ENCODE data around the gene DPP6. TPM values are rescaled to one million over a fixed set of nuclear protein-coding genes. Genes with fewer than 3 reads are reported as not detected.
"Not testable (repeated sequence)": the region's sequence is repeated elsewhere in the genome, so short reads cannot be mapped to it uniquely, and the experiment has no call there.

Gene DPP6
- polyA plus RNA-seq, 1 of the 3 experiments (the other 2 are of a cell fraction), result not detected

DNA sequence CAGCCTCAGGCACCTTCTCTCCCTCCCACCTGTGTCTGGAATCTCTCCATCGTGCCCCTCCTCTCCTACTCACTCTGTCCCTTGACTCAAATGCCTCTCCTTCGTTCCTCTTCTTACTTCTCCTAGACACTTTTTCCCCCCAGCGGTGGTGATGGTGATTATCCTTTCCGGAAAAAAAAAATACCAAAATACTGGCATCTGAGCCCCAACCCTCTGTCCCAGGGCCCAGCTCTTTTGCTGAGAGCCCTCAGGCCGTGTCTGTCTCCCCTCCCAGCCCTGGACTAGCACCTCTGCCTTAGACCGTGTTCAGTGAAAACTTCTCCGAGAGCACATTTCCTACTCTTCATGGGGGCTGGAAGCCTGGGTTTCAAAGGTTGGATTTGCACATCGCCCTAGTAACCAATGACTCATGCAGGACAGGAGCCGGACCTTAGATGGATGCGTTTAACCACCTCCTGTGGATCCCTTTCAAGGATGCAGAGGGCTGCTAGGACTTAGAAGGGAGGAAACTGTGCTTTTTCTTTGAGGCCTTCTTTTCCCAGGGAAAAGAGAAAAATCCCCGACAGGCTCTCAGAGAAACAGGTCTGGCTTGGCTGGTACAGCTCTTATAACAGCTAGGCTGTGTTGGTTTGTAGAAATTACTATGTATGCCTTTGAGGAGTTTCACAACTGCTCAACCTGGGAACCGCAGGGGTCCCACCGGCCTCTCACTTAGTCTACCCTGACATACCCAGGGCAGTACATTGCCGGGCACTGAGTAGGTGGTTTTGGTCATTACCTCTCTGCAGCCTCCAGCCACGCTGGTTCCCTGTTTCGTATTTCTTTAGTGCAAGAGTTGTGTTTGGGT, 1.5 kb downstream of the DPP6 start:
- H3K4me3 ChIP-seq (ENCODE audit: low read depth in 2 of 2, low read length in 1 of 2); H3K4me1 ChIP-seq (ENCODE audit: control insufficient read depth in 1 of 2, insufficient read depth in 2 of 2, low read depth in 1 of 2, low read length in 1 of 2); H3K9ac ChIP-seq; H2AFZ ChIP-seq (ENCODE audit: low read depth); H3F3A ChIP-seq (replicated peaks; ENCODE audit: insufficient read depth); POLR2A ChIA-PET; H3K36me3 ChIP-seq (replicated peaks in 1 of 2; ENCODE audit: control insufficient read depth in 1 of 2, insufficient read depth in 2 of 2, low read length in 1 of 2); H3K27me3 ChIP-seq (ENCODE audit: insufficient read depth); H4K20me1 ChIP-seq (ENCODE audit: insufficient read depth); H3K9me2 ChIP-seq; H3K79me2 ChIP-seq (ENCODE audit: insufficient read depth); H3K27ac ChIP-seq (ENCODE audit: low read depth in 2 of 2, low read length in 1 of 2); H3K4me2 ChIP-seq; CTCF ChIA-PET; H3K9me3 ChIP-seq: not testable (repeated sequence)
- WGBS (ENCODE audit: low lambda C conversion rate), result 24% methylated on average over 11 of the region's 16 CpGs
- peak; percentile 37 for DNase-seq

DNA sequence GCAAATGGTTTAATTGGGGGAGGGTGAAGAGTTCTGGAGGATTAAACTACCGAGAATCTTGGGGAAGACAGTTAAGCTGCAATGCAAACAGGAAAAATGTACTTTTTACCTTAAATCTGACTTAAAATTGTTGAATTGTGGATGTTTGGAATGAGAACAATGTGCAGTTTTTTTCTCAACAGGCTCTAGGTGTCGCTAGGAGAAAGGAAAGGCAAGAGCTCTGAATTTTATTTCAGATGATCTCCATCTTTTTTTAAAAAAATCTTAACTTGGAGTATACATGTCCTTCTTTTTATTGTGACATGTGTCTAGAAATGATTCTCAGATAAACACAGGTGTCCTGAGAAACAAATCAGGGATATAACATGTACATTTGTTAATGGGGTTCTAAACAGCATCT, 2.5 kb downstream of the DPP6 start:
- H3K36me3 ChIP-seq (replicated peaks in 1 of 2; ENCODE audit: control insufficient read depth in 1 of 2, insufficient read depth in 2 of 2, low read length in 1 of 2); H3K4me1 ChIP-seq (ENCODE audit: control insufficient read depth in 1 of 2, insufficient read depth in 2 of 2, low read depth in 1 of 2, low read length in 1 of 2); POLR2A ChIA-PET; H4K20me1 ChIP-seq (ENCODE audit: insufficient read depth); H3K4me3 ChIP-seq (ENCODE audit: low read depth in 2 of 2, low read length in 1 of 2); H3K27me3 ChIP-seq (ENCODE audit: insufficient read depth); H3K4me2 ChIP-seq; H3K9me3 ChIP-seq; H3K9ac ChIP-seq; DNase-seq; H3F3A ChIP-seq (replicated peaks; ENCODE audit: insufficient read depth); H2AFZ ChIP-seq (ENCODE audit: low read depth); CTCF ChIA-PET; H3K27ac ChIP-seq (ENCODE audit: low read depth in 2 of 2, low read length in 1 of 2); H3K79me2 ChIP-seq (ENCODE audit: insufficient read depth); H3K9me2 ChIP-seq: not testable (repeated sequence)
- WGBS (ENCODE audit: low lambda C conversion rate), result 0% methylated on average over 1 of the region's 2 CpGs

DNA sequence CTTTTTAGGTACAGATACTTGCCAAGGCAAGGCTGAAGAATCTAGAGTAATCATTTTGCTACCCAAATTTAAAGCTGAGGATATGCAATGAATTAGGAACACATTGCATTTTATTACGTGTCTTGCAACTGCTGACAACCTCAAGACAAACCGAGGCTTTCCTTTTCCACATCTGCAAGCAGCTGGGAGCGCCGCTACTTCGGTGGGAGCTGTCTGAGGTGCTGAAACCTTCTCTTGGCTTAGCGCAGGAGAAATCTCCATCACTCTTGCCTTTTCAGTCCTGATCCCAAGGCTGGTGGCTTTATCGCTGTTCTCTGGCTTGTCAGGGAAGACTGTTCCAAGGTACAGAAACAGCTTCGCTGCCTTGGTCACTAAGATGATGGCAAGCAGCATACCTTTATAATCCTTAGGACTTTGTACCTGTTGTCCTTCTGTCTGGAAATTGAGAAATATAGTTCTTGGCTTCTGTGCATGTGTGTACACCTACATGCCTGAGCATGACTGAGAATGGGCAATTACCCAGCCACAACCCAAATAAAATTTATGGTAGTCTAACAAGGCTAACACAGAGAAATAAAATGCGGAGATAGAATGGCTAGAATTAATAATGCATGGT, 3.4 kb downstream of the DPP6 start:
- H3K9me2 ChIP-seq; H3K9ac ChIP-seq; H3F3A ChIP-seq (replicated peaks; ENCODE audit: insufficient read depth); H3K27me3 ChIP-seq (ENCODE audit: insufficient read depth); H3K27ac ChIP-seq (ENCODE audit: low read depth in 2 of 2, low read length in 1 of 2); H3K36me3 ChIP-seq (replicated peaks in 1 of 2; ENCODE audit: control insufficient read depth in 1 of 2, insufficient read depth in 2 of 2, low read length in 1 of 2); CTCF ChIA-PET; H3K4me1 ChIP-seq (ENCODE audit: control insufficient read depth in 1 of 2, insufficient read depth in 2 of 2, low read depth in 1 of 2, low read length in 1 of 2); DNase-seq; H3K79me2 ChIP-seq (ENCODE audit: insufficient read depth); H2AFZ ChIP-seq (ENCODE audit: low read depth); H4K20me1 ChIP-seq (ENCODE audit: insufficient read depth); H3K4me3 ChIP-seq (ENCODE audit: low read depth in 2 of 2, low read length in 1 of 2); H3K4me2 ChIP-seq; POLR2A ChIA-PET; H3K9me3 ChIP-seq: not testable (repeated sequence)
- WGBS (ENCODE audit: low lambda C conversion rate), result 46% methylated on average over 8 of the region's 9 CpGs
- TF ChIP-seq, protein P1, sequence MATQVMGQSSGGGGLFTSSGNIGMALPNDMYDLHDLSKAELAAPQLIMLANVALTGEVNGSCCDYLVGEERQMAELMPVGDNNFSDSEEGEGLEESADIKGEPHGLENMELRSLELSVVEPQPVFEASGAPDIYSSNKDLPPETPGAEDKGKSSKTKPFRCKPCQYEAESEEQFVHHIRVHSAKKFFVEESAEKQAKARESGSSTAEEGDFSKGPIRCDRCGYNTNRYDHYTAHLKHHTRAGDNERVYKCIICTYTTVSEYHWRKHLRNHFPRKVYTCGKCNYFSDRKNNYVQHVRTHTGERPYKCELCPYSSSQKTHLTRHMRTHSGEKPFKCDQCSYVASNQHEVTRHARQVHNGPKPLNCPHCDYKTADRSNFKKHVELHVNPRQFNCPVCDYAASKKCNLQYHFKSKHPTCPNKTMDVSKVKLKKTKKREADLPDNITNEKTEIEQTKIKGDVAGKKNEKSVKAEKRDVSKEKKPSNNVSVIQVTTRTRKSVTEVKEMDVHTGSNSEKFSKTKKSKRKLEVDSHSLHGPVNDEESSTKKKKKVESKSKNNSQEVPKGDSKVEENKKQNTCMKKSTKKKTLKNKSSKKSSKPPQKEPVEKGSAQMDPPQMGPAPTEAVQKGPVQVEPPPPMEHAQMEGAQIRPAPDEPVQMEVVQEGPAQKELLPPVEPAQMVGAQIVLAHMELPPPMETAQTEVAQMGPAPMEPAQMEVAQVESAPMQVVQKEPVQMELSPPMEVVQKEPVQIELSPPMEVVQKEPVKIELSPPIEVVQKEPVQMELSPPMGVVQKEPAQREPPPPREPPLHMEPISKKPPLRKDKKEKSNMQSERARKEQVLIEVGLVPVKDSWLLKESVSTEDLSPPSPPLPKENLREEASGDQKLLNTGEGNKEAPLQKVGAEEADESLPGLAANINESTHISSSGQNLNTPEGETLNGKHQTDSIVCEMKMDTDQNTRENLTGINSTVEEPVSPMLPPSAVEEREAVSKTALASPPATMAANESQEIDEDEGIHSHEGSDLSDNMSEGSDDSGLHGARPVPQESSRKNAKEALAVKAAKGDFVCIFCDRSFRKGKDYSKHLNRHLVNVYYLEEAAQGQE (IDR thresholded peaks at IDR 0.05; ENCODE audit: low read depth, low read length), result peak; percentile 74; the same call in 1 of the 2 replicates

- CTCF ChIA-PET, result interaction anchor here (1.4 kb wide), 1 partner anchor 445 kb away, joined by 4 read pairs; no protein-coding TSS in a partner anchor
- H3K27me3 ChIP-seq (ENCODE audit: insufficient read depth); H3K4me1 ChIP-seq (ENCODE audit: control insufficient read depth in 1 of 2, insufficient read depth in 2 of 2, low read depth in 1 of 2, low read length in 1 of 2); DNase-seq; H4K20me1 ChIP-seq (ENCODE audit: insufficient read depth); H3K36me3 ChIP-seq (replicated peaks in 1 of 2; ENCODE audit: control insufficient read depth in 1 of 2, insufficient read depth in 2 of 2, low read length in 1 of 2); H3K9me3 ChIP-seq; H3K27ac ChIP-seq (ENCODE audit: low read depth in 2 of 2, low read length in 1 of 2); H3K9ac ChIP-seq; H3K4me2 ChIP-seq; H2AFZ ChIP-seq (ENCODE audit: low read depth); H3K4me3 ChIP-seq (ENCODE audit: low read depth in 2 of 2, low read length in 1 of 2); H3K9me2 ChIP-seq; H3K79me2 ChIP-seq (ENCODE audit: insufficient read depth); POLR2A ChIA-PET; H3F3A ChIP-seq (replicated peaks; ENCODE audit: insufficient read depth): not testable (repeated sequence)
- WGBS (ENCODE audit: low lambda C conversion rate), result 70% methylated on average over 4 of the region's 14 CpGs
These were observed 6.6 kb downstream of the DPP6 start for GRCh38 chr7:154058783-154059182.

GRCh38 chr7:154060551-154060950, 8.4 kb downstream of the DPP6 start:
- WGBS (ENCODE audit: low lambda C conversion rate), result 53% methylated on average over 5 of the region's 15 CpGs
- H3K4me2 ChIP-seq, result not testable (repeated sequence)

More at GRCh38 chr7:154060551-154060950, 8.4 kb downstream of the DPP6 start:
- H2AFZ ChIP-seq (ENCODE audit: low read depth); H3K27ac ChIP-seq (ENCODE audit: low read depth in 2 of 2, low read length in 1 of 2); H3K9me2 ChIP-seq; H3K27me3 ChIP-seq (ENCODE audit: insufficient read depth); H3K36me3 ChIP-seq (replicated peaks in 1 of 2; ENCODE audit: control insufficient read depth in 1 of 2, insufficient read depth in 2 of 2, low read length in 1 of 2); H3K9ac ChIP-seq; H3F3A ChIP-seq (replicated peaks; ENCODE audit: insufficient read depth); H3K79me2 ChIP-seq (ENCODE audit: insufficient read depth); CTCF ChIA-PET; DNase-seq; H3K4me3 ChIP-seq (ENCODE audit: low read depth in 2 of 2, low read length in 1 of 2); H3K4me1 ChIP-seq (ENCODE audit: control insufficient read depth in 1 of 2, insufficient read depth in 2 of 2, low read depth in 1 of 2, low read length in 1 of 2); H4K20me1 ChIP-seq (ENCODE audit: insufficient read depth); H3K9me3 ChIP-seq; POLR2A ChIA-PET: not testable (repeated sequence)
